ENCODE results near the gene SCRN2. TPM values are rescaled to one million over a fixed set of nuclear protein-coding genes. Genes with fewer than 3 reads are reported as not detected.
A peak's percentile ranks its signal among the peaks of the same experiment; 100 is the strongest.

SCRN2 gene
- total and polyA plus RNA-seq, 2 of the 13 experiments (the other 11 are each of a cell fraction or from before 2014, with no cell fraction given), result 21.7 to 29.5 TPM

GRCh38 chr17:47850692-47851573 is 9.9 kb upstream of the SCRN2 start, which contains the start of gene SP6 (continued):
- TF ChIP-seq ZNF234 (CRISPR knock-in tag; conservative IDR thresholded peaks at IDR 0.05), result no peak
- TF ChIP-seq ZNF577 (CRISPR knock-in tag; IDR thresholded peaks at IDR 0.05; ENCODE audit: borderline replicate concordance, low read depth), result no peak
- TF ChIP-seq ZNF343 (CRISPR knock-in tag; IDR thresholded peaks at IDR 0.05), result peak; percentile 55; the same call in 1 of the 2 replicates
- TF ChIP-seq ZNF749 (CRISPR knock-in tag; IDR thresholded peaks at IDR 0.05; ENCODE audit: borderline replicate concordance), result no peak
- TF ChIP-seq ZNF3 (CRISPR knock-in tag; IDR thresholded peaks at IDR 0.05), result no peak
- TF ChIP-seq NRL (CRISPR knock-in tag; IDR thresholded peaks at IDR 0.05; ENCODE audit: borderline replicate concordance), result no peak
- no peak for TF ChIP-seq HMGA1 (CRISPR knock-in tag; conservative IDR thresholded peaks at IDR 0.05)
- TF ChIP-seq ZNF382 (CRISPR knock-in tag; IDR thresholded peaks at IDR 0.05; ENCODE audit: borderline replicate concordance), result no peak
- peak; percentile 67; the same call in 1 of the 2 replicates for TF ChIP-seq ZNF614 (CRISPR knock-in tag; IDR thresholded peaks at IDR 0.05; ENCODE audit: borderline replicate concordance)
- TF ChIP-seq KDM6A (CRISPR knock-in tag; IDR thresholded peaks at IDR 0.05; ENCODE audit: low read depth), result no peak
- no peak for TF ChIP-seq ZNF407 (CRISPR knock-in tag; IDR thresholded peaks at IDR 0.05; ENCODE audit: not compliant biosample characterization)
- TF ChIP-seq ZHX1 (CRISPR knock-in tag; IDR thresholded peaks at IDR 0.05; ENCODE audit: low read depth), result no peak
- no peak for TF ChIP-seq HOXA5 (CRISPR knock-in tag; IDR thresholded peaks at IDR 0.05)
- no peak for TF ChIP-seq GATA4 (IDR thresholded peaks at IDR 0.05; ENCODE audit: borderline replicate concordance, low read depth)
- TF ChIP-seq ZBTB34 (CRISPR knock-in tag; IDR thresholded peaks at IDR 0.05), result no peak; the same call in 1 of the 2 replicates
- peak; percentile 80; the same call in 1 of the 2 replicates for TF ChIP-seq ZSCAN21 (CRISPR knock-in tag; IDR thresholded peaks at IDR 0.05; ENCODE audit: borderline replicate concordance)

All from HepG2 (cell line).